ENCODE measurements around the gene LSMEM2. TPM values are rescaled to one million over a fixed set of nuclear protein-coding genes. Genes with fewer than 3 reads are reported as not detected.
"Not testable (repeated sequence)": the region's sequence is repeated elsewhere in the genome, so short reads cannot be mapped to it uniquely, and the experiment has no call there.

The LSMEM2 gene
- total and polyA plus RNA-seq, 8 donors: 0.15 to 0.61 (median 0.41) TPM; not detected in 1

- DNase-seq: no peak
- TF ChIP-seq, protein P1, sequence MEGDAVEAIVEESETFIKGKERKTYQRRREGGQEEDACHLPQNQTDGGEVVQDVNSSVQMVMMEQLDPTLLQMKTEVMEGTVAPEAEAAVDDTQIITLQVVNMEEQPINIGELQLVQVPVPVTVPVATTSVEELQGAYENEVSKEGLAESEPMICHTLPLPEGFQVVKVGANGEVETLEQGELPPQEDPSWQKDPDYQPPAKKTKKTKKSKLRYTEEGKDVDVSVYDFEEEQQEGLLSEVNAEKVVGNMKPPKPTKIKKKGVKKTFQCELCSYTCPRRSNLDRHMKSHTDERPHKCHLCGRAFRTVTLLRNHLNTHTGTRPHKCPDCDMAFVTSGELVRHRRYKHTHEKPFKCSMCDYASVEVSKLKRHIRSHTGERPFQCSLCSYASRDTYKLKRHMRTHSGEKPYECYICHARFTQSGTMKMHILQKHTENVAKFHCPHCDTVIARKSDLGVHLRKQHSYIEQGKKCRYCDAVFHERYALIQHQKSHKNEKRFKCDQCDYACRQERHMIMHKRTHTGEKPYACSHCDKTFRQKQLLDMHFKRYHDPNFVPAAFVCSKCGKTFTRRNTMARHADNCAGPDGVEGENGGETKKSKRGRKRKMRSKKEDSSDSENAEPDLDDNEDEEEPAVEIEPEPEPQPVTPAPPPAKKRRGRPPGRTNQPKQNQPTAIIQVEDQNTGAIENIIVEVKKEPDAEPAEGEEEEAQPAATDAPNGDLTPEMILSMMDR (IDR thresholded peaks at IDR 0.05): no peak
- Histone ChIP-seq H3K4me1 (peaks cover 68 to 93% of the 10 kb centered on the region in 2 donors), H3K9me3 (no peaks in the 10 kb centered on the region), H3K4me3 (peak overlapping the region in 1 of 2 donors; percentile 26), H3K36me3 (peaks cover 0 to 46% of the 10 kb centered on the region in 2 donors), H3K27me3 (no peaks in the 10 kb centered on the region), H3K27ac (peak overlapping the region; percentile 88 to 98)
- intact Hi-C loops (cut with DNase I): no loop called here
- no peak for ATAC-seq
These were observed 36.5 kb upstream of the LSMEM2 start for GRCh38 chr3:50242381-50242770.

DNA sequence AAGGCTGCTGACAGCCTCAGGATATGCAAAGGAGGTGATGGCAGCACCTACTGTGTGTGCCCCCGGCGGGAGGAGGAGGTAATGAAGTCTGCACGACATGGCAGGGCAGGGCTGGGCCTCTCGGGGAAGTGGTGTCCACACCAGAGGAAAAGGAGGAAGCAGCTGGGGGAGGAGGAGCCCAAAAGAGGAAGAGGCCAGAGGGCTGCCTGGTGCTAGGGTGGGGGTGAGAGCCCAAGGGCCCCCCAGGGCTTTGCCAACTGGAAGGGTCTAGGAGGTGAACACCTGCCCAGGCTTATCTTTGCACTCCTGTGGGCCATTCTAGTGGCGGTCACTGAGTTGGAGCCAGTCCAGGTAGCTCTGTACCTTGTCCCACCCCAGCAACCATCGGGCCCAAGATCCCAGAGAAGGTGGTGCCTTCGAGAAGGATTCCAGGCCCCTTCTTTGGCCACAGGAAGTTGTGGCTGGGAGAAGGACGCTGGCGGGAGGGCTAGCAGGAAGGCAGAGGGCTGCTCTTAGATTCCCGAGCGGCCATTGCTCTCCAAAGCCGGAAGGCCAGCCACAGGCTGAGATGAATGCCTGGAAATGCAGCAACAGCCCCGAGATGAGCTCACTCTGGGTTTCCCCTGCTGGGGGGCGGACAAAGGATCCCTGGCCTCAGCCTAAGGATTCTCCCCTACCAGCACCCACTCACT is 35.9 kb upstream of the LSMEM2 start:
- Histone ChIP-seq H3K9me3 (no peaks in the 10 kb centered on the region), H3K36me3 (peaks cover 0 to 50% of the 10 kb centered on the region in 2 donors), H3K27me3 (no peaks in the 10 kb centered on the region), H3K27ac (peak overlapping the region; percentile 88 to 98), H3K4me3 (peak overlapping the region in 1 of 2 donors; percentile 26), H3K4me1 (peaks cover 74 to 99% of the 10 kb centered on the region in 2 donors)
- TF ChIP-seq, protein P1 (IDR thresholded peaks at IDR 0.05): peak in 1 of 2 donors; percentile 46
- intact Hi-C loops (cut with DNase I): no loop called here
- DNase-seq: peak in 2 of 4 donors; percentile 90 to 94
- ATAC-seq: peak; percentile 34

GRCh38 chr3:50243543-50243895 is 35.4 kb upstream of the LSMEM2 start:
- TF ChIP-seq, protein P1 (IDR thresholded peaks at IDR 0.05): no peak
- DNase-seq: no peak
- ATAC-seq: no peak
- Histone ChIP-seq H3K4me3 (peak overlapping the region in 1 of 2 donors; percentile 26), H3K27ac (peak overlapping the region; percentile 88 to 98), H3K27me3 (no peaks in the 10 kb centered on the region), H3K36me3 (peaks cover 0 to 53% of the 10 kb centered on the region in 2 donors), H3K9me3 (no peaks in the 10 kb centered on the region), H3K4me1 (peaks cover 74 to 100% of the 10 kb centered on the region in 2 donors)
- intact Hi-C loops (cut with DNase I): no loop called here

DNA sequence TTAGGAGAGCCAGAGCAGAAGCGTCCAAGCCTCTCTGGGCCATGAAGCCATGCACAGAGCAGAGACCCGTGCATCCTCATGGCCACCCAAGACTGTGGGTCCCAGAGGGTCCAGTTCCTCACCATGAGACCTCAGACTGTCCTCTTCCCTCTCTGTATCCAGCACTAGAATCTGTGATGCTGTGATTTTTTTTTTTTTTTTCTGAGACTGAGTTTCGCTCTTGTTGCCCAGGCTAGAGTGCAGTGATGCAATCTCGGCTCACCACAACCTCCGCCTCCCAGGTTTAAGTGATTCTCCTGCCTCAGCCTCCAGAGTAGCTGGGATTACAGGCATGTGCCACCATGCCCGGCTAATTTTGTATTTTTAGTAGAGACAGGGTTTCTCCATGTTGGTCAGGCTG is 34.1 kb upstream of the LSMEM2 start:
- ATAC-seq; H3K9me3 ChIP-seq; DNase-seq; H3K4me3 ChIP-seq; intact Hi-C loops (cut with DNase I); H3K27me3 ChIP-seq: not testable (repeated sequence)
- Histone ChIP-seq H3K27ac (peak overlapping the region; percentile 85 to 98), H3K36me3 (peaks cover 0 to 45% of the 10 kb centered on the region in 2 donors), H3K4me1 (peaks cover 78 to 100% of the 10 kb centered on the region in 2 donors)

DNA sequence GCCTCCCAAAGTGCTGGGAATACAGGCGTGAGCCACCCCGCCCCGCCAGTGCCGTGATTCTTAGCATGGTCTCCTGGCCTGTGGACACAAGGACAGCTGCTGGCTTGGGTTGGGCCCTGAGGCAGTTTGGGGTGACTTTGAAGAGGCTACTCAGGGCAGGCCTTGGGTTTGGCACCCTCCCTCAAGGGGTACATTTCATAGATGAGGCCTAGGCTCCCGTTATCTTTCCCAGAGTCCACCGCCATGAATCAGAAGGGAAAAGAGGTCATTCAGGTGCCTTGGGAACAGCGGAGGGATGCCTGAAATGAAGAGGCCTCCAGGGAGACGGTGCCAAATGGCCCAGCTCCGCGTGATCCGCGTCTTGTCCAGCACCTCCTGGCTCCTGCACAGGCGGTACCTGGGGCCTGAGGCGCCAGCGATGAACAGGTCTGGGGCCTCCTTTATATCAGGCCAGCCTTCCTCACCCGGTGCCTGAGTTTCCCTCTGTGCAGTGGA is 33.6 kb upstream of the LSMEM2 start:
- Histone ChIP-seq H3K4me3 (peak overlapping the region in 1 of 2 donors; percentile 48), H3K9me3 (no peaks in the 10 kb centered on the region), H3K4me1 (peaks cover 78 to 100% of the 10 kb centered on the region in 2 donors), H3K27me3 (no peaks in the 10 kb centered on the region), H3K27ac (peak overlapping the region; percentile 85 to 98), H3K36me3 (peaks cover 0 to 44% of the 10 kb centered on the region in 2 donors)
- TF ChIP-seq, protein P1 (IDR thresholded peaks at IDR 0.05): no peak
- DNase-seq (peak in 1 of 4 donors; percentile 75), ATAC-seq (no peak)
- intact Hi-C loops (cut with DNase I): no loop called here
